Activated naive CD8-positive, alpha-beta T cell (primary cell): ENCODE results near the gene LYRM9.
"Not testable (repeated sequence)": the region's sequence is repeated elsewhere in the genome, so short reads cannot be mapped to it uniquely, and the experiment has no call there.

Experiments
- H3K27ac Mint-ChIP-seq: one replicate; pipeline ENCODE4 v1.8.0; 2021; ENCODE audit warnings: mixed read lengths
- H3K27me3 Mint-ChIP-seq: one replicate; pipeline ENCODE4 v1.8.0; 2021; ENCODE audit warnings: mixed read lengths
- H3K36me3 Mint-ChIP-seq: one replicate; pipeline ENCODE4 v1.8.0; 2021; ENCODE audit warnings: mixed read lengths
- H3K4me1 Mint-ChIP-seq: one replicate; pipeline ENCODE4 v1.8.0; 2021; ENCODE audit warnings: low read depth, mixed read lengths
- H3K4me3 Mint-ChIP-seq: one replicate; pipeline ENCODE4 v1.8.0; 2021; ENCODE audit warnings: mild to moderate bottlenecking, mixed read lengths
- H3K9me3 Mint-ChIP-seq: one replicate; pipeline ENCODE4 v1.8.0; 2021; ENCODE audit warnings: low read depth, mixed read lengths

The LYRM9 gene

DNA sequence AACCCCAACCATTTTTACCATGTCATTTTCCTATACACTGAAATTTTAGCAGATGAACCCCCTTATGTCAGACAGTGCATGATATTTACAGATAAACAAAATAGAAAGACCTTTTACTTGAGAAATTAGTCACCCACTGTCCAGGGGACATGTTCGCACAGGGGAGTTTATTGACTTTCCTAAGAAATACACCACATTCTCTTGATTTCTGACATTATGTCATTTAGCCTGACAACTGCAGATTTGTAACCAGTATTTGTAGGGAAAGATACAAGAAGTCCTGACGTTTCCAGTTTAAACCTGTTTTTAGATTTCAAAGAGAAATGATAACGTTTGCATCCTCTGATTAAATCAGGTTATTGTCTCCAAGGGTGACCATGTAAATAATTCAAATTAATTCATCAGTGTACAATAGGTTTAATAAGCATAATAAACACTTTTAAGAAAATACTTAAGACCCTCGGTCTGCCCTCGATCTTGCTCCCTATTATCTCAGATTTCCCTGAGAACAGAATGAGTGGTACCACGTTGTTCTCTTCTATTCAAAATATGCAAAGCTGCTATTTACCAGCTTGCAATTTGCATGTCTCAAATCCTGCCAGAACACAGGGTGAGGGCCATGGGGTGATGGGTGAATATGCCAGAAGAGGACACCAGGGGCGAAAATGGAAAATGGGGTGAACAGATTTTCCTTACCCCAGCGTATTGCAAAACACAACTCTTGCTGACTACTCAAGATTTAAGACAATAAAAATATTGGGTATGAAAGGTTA is 2.1 kb upstream of the LYRM9 start:
- no peak overlapping the region for H3K4me3 Mint-ChIP-seq
- peaks cover 10% of the 10 kb centered on the region for H3K27me3 Mint-ChIP-seq
- H3K36me3 Mint-ChIP-seq, result no peaks in the 10 kb centered on the region
- H3K27ac Mint-ChIP-seq, result no peak overlapping the region
- peaks cover 20% of the 10 kb centered on the region for H3K4me1 Mint-ChIP-seq
- H3K9me3 Mint-ChIP-seq, result no peaks in the 10 kb centered on the region

DNA sequence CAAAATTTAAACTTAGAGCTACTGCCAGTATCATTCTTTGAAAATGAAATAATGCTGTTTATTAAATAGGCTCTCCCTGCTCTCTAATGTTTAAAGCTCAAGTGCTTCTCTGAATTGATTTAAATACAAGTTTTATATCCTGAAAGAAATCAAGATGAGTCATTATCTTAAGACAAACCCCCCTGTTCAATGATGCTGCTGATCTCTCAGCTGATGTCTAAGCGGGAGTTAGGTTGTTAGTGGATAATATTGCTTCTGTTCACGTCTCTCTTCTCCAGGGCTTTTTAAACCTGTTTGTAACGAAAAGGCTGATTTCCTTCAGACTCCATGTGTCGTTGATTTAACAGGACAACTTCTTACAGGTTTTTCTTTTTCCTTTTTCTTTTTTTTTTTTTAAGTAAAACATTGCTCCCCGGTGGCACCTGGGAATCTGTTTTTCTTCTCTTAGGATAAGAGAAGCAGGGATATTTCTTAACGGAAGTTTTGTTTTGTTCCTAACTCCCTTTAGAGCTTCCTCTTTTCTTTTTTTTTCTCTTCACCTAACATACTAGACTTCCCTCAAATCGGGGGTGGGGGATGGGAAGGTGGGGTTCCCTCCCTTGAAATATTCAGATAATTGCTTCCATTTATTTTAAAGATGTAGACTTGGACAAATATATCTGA is 807 bp upstream of the LYRM9 start:
- peaks cover 20% of the 10 kb centered on the region for H3K4me1 Mint-ChIP-seq
- H3K27me3 Mint-ChIP-seq, result peaks cover 10% of the 10 kb centered on the region
- no peak overlapping the region for H3K27ac Mint-ChIP-seq
- no peaks in the 10 kb centered on the region for H3K36me3 Mint-ChIP-seq
- peak overlapping the region; percentile 90 for H3K4me3 Mint-ChIP-seq
- H3K9me3 Mint-ChIP-seq, result no peaks in the 10 kb centered on the region

DNA sequence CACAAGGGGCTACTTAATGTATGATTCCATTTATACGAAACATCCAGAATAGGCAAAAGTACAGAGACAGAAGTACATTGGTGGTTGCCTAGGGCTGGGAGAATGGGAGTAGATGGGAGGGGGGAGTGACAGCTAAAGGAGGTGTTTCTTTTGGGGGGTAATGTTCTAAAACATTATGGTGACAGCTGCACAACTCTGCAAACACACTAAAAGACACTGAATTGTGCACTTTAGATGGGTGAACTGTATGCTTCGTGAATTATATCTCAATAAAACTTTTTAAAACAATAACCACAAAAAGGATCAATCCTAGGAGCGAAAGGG is 661 bp downstream of the LYRM9 start:
- no peaks in the 10 kb centered on the region for H3K36me3 Mint-ChIP-seq

GRCh38 chr17:27891841-27892240 is 1.3 kb downstream of the LYRM9 start:
- no peak overlapping the region for H3K27ac Mint-ChIP-seq

More for the DNA sequence above, 661 bp downstream of the LYRM9 start:
- H3K9me3 Mint-ChIP-seq, result no peaks in the 10 kb centered on the region
- peak overlapping the region; percentile 11 for H3K27ac Mint-ChIP-seq
- peaks cover 9% of the 10 kb centered on the region for H3K27me3 Mint-ChIP-seq
- H3K4me1 Mint-ChIP-seq, result peaks cover 20% of the 10 kb centered on the region
- peak overlapping the region; percentile 90 for H3K4me3 Mint-ChIP-seq

DNA sequence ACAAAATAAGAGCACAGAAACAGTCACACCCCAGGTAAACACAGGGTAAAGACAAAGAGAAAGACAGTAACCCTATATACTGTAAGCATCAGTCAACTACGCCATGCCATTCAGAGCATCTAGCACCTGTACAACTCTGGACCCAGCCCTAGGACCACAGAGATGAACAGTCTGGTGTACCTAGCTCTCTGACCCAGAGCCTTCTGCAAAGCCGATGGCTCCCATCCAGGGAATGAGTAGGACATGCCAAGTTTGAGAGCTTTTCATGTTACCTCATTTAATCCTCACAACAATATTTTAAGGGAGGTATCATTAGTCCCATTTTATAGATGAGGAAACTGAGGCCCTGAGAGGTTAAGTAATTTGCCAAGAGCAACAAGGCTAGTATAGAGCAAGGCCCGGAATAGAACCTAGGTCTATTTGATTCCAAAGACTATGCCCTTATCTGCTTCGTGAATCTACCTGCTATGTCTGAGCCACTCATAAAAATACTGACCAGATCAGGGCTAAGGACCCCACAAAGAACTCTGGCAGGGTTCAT is 3.4 kb downstream of the LYRM9 start:
- Mint-ChIP-seq H3K27me3 (no peaks in the 10 kb centered on the region), H3K4me3 (no peak overlapping the region), H3K27ac (no peak overlapping the region), H3K4me1 (peaks cover 20% of the 10 kb centered on the region), H3K9me3 (no peaks in the 10 kb centered on the region), H3K36me3 (peaks cover 2% of the 10 kb centered on the region)

More at GRCh38 chr17:27891841-27892240, 1.3 kb downstream of the LYRM9 start:
- peak overlapping the region; percentile 90 for H3K4me3 Mint-ChIP-seq
- H3K36me3 Mint-ChIP-seq, result no peaks in the 10 kb centered on the region
- H3K9me3 Mint-ChIP-seq, result no peaks in the 10 kb centered on the region
- H3K4me1 Mint-ChIP-seq, result peaks cover 20% of the 10 kb centered on the region
- peaks cover 5% of the 10 kb centered on the region for H3K27me3 Mint-ChIP-seq

DNA sequence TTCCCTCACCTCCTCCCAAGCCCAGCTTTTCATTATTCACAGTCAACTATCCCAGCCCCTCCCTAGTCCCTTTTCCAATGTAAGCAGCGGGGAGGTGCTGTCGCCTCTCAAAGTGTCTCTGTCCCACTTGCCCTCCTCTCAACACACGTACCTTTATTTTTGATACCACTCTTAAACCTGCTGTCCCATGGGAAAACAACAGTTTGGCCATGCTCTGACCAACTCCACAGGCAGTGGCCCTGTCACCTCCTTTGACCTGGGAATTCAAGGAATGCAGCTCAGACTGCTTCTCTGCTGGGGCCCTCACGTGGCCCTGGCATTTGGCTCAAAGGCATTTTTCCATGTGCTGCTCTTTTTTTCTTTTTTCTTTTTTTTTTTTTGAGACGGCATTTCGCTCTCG is 4.2 kb downstream of the LYRM9 start:
- no peak overlapping the region for H3K27ac Mint-ChIP-seq
- H3K36me3 Mint-ChIP-seq, result peaks cover 2% of the 10 kb centered on the region
- no peaks in the 10 kb centered on the region for H3K9me3 Mint-ChIP-seq
- H3K4me3 Mint-ChIP-seq, result no peak overlapping the region
- H3K4me1 Mint-ChIP-seq, result peaks cover 16% of the 10 kb centered on the region
- no peaks in the 10 kb centered on the region for H3K27me3 Mint-ChIP-seq

DNA sequence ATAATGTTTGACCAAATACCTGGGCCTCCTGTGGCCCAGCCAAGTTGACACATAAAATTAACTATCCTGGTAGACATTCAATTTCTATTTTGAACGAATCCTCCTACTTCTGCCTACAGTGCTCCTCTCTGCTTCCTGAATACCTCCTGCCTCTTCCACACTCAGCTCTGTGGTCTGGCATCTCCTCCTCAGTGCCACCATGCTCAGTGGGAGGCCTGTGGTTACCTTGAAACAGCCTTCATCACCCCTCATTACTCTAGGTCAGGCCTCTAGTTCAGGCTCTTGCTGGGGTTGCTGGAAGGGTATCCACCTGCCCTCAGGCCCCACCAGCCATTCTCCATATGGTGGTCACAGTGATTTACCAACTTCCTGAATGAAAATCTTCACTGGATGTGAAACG is 5.1 kb downstream of the LYRM9 start:
- no peak overlapping the region for H3K27ac Mint-ChIP-seq
- H3K36me3 Mint-ChIP-seq, result peaks cover 2% of the 10 kb centered on the region
- no peaks in the 10 kb centered on the region for H3K9me3 Mint-ChIP-seq
- no peak overlapping the region for H3K4me3 Mint-ChIP-seq
- no peaks in the 10 kb centered on the region for H3K27me3 Mint-ChIP-seq
- H3K4me1 Mint-ChIP-seq, result peaks cover 9% of the 10 kb centered on the region

DNA sequence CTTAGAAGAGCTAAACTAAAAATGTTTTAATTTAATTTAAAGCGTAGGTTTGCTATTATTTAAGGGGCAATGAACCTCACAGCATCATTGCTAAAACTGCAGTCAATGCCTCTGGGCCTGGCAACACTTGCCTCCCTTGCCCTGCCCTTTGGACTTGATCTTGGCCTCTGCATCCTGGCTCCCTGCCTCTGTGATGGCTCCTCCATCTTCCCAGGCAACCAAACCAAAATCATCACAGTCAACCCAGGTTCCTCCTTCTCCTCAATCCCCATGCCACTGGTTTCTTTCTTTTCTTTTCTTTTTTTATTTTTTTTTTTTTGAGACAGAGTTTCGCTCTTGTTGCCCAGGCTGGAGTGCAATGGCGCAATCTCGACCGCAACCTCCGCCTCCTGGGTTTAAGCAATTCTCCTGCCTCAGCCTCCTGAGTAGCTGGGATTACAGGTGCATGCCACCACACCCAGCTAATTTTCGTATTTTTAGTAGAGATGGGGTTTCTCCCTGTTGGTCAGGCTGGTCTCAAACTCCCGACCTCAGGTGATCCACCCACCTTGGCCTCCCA is 6.7 kb downstream of the LYRM9 start:
- H3K9me3 Mint-ChIP-seq, H3K4me1 Mint-ChIP-seq, H3K27me3 Mint-ChIP-seq, H3K4me3 Mint-ChIP-seq, H3K36me3 Mint-ChIP-seq, H3K27ac Mint-ChIP-seq: not testable (repeated sequence)

DNA sequence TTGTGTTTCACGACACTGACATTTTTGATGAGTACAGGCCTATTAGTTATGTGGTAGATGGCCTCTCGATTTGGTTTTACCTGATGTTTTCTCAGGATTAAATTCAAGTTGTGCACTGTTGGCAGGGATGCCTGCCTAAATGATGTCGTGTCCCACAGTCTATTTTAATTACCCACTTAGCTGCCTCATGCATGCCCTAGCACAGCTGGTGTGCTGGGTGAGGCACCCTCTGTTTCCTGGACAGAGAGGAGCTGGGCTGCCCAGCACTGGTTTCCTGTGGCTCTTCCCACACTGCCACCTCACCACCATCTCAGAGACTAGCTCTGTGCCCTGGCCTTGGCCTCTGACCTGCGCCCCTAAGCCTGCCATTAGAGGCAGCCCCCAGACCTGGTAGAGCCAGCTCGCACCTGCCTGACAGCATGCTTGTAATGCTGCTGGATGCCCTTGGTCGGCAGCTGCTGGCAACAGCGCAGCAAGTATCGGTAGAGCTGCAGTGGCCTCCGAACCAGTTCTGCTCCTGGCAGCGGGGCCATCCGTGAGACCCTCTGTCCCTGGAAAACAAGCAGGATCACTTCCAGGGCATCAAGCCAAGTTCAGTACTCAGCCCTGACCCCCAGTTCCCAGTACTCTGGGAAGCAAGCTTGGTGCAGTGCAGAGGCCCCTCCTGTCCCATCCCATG is 10.9 kb downstream of the LYRM9 start:
- Mint-ChIP-seq H3K9me3 (no peaks in the 10 kb centered on the region), H3K4me1 (peaks cover 22% of the 10 kb centered on the region), H3K4me3 (no peak overlapping the region), H3K27me3 (no peaks in the 10 kb centered on the region), H3K36me3 (peaks cover 2% of the 10 kb centered on the region), H3K27ac (no peak overlapping the region)

DNA sequence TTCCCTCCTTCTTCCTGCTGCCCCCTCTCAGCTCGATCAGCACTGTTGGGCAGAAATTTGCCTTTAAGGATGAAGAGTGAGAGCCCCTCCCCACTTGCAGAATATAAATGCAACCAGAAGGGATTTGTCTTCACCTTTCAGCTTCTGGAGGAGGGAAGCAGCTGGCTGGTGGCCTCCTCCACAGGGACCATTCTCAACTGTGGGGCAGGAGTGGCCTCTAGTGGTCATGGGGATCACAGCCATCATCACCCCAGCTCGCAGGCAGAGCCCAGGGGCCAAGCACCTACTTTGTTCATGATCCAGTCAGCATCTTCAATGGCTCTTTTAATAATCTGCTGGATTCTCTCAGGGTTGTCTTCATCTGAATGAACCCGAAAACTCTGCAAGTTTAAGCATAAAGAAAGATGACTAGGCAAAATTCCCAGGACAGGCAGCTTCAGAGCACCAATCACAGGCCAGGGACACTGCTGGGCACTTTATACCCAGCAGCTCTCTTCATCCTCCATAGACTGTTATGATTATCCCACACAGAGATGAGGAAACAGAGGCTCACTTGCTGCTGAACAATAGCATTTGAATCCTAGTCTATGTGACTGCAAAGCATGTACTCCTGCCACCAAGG is 13.1 kb downstream of the LYRM9 start:
- Mint-ChIP-seq H3K27me3 (no peaks in the 10 kb centered on the region), H3K36me3 (peaks cover 5% of the 10 kb centered on the region), H3K4me3 (no peak overlapping the region), H3K9me3 (no peaks in the 10 kb centered on the region), H3K27ac (no peak overlapping the region), H3K4me1 (peaks cover 22% of the 10 kb centered on the region)

- Mint-ChIP-seq H3K27me3 (no peaks in the 10 kb centered on the region), H3K36me3 (peaks cover 5% of the 10 kb centered on the region), H3K4me3 (peak overlapping the region; percentile 30), H3K27ac (no peak overlapping the region), H3K4me1 (peaks cover 22% of the 10 kb centered on the region), H3K9me3 (no peaks in the 10 kb centered on the region)
These were observed 14.2 kb downstream of the LYRM9 start for GRCh38 chr17:27878776-27879562.

GRCh38 chr17:27873746-27874145 is 19.4 kb downstream of the LYRM9 start:
- Mint-ChIP-seq H3K36me3 (peaks cover 10% of the 10 kb centered on the region), H3K27ac (no peak overlapping the region), H3K27me3 (no peaks in the 10 kb centered on the region), H3K9me3 (no peaks in the 10 kb centered on the region), H3K4me1 (peaks cover 7% of the 10 kb centered on the region), H3K4me3 (no peak overlapping the region)

- peaks cover 2% of the 10 kb centered on the region for H3K4me1 Mint-ChIP-seq
- H3K27me3 Mint-ChIP-seq, result no peaks in the 10 kb centered on the region
- no peak overlapping the region for H3K4me3 Mint-ChIP-seq
- H3K36me3 Mint-ChIP-seq, result peaks cover 10% of the 10 kb centered on the region
- H3K27ac Mint-ChIP-seq, result no peak overlapping the region
- H3K9me3 Mint-ChIP-seq, result no peaks in the 10 kb centered on the region
These were observed 20.0 kb downstream of the LYRM9 start for GRCh38 chr17:27873211-27873610.

DNA sequence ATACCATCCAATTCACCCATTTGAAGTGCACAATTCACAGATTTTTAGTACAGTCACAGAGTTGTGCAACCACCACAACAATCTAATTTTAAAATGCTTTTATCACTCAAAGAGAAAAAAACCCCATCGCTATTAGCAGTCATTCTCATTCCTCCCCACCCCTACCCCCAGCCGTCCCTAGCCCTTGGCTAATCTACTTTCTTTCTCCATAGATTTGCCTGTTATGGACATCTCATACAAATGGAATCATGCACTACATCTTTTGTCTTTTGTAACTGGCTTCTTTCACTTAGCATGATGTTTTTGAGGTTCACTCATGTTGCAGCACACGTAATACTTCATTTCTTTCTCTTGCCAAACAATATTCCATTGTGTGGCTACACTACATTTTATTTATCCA is 20.4 kb downstream of the LYRM9 start:
- Mint-ChIP-seq H3K27me3 (no peaks in the 10 kb centered on the region), H3K9me3 (no peaks in the 10 kb centered on the region), H3K4me1 (no peaks in the 10 kb centered on the region), H3K27ac (no peak overlapping the region), H3K4me3 (no peak overlapping the region), H3K36me3 (peaks cover 10% of the 10 kb centered on the region)
